Ectodermal cell (in vitro differentiated cells): Measurements from ENCODE around the gene KLHL36.

ENCODE experiments used
- H3K27ac ChIP-seq: 2 replicates; pipeline ENCODE4 v1.7.0; 2013; ENCODE audit warnings: mild to moderate bottlenecking, low read depth, low read length; ENCODE audit not compliant: insufficient read depth, poor library complexity, severe bottlenecking
- H3K27me3 ChIP-seq: 2 replicates; pipeline ENCODE4 v1.7.0; 2013; ENCODE audit warnings: mild to moderate bottlenecking, low read length; ENCODE audit not compliant: insufficient read depth, control insufficient read depth, poor library complexity, severe bottlenecking
- H3K36me3 ChIP-seq: one replicate; pipeline ENCODE4 v1.7.0; 2013; ENCODE audit warnings: low read length; ENCODE audit not compliant: control insufficient read depth, insufficient read depth
- H3K4me1 ChIP-seq: one replicate; pipeline ENCODE4 v1.7.0; 2013; ENCODE audit warnings: low read length; ENCODE audit not compliant: control insufficient read depth, insufficient read depth
- H3K4me3 ChIP-seq: 2 replicates; pipeline ENCODE4 v1.7.0; 2013; ENCODE audit warnings: low read depth, low read length, control low read depth; ENCODE audit not compliant: insufficient read depth
- H3K9me3 ChIP-seq: 2 replicates; pipeline ENCODE4 v1.7.0; 2013; ENCODE audit warnings: mild to moderate bottlenecking, low read length, moderate library complexity; ENCODE audit not compliant: control insufficient read depth
- WGBS, 2 experiments: methylation state at CpG; one replicate each; pipeline ENCODE4 v1.1.7; 2013; ENCODE audit warnings: missing lambda C conversion rate in 2 of 2; 5-methylcytosine and 5-hydroxymethylcytosine counted together

Gene KLHL36

DNA sequence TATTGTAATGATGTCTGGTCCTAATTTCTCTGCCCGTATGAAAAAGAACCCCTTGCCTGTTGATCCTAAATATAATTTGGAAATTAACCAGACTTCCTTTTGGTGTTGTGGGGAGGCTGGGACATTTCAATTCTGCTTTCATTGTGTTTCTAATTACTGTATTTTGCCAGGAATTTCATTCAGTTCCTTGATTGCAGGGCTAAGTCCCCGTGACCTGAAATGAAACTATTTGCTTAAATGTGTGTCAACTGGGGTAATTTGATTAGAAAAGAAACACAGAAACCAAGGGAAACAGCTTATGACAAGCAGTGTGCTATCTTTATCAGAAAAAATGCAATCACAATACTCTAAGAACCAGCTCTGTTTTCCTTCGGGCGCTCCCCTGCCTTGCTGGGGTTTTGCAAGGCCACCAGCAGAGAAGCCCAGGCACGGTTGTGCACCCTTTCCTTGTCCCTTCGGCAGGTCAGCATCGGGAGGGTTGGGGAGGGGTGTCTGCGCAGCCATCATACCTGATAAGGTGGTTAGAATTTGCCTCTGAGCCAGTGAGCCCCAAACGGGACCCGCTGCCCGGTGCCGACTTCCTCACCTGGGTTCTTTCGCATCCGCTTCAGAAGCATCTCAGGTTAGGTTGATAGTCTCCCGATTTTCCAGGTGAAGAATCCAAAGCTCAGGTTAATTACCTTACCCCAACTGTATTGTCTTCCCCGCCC is 19.4 kb downstream of the KLHL36 start:
- Histone ChIP-seq H3K4me1 (peaks cover 2% of the 10 kb centered on the region), H3K9me3 (no peaks in the 10 kb centered on the region), H3K36me3 (no peaks in the 10 kb centered on the region), H3K27ac (no peak overlapping the region), H3K4me3 (no peak overlapping the region), H3K27me3 (no peaks in the 10 kb centered on the region)
- WGBS, 2 experiments: 75% methylated on average over 16 of the region's 16 CpGs

DNA sequence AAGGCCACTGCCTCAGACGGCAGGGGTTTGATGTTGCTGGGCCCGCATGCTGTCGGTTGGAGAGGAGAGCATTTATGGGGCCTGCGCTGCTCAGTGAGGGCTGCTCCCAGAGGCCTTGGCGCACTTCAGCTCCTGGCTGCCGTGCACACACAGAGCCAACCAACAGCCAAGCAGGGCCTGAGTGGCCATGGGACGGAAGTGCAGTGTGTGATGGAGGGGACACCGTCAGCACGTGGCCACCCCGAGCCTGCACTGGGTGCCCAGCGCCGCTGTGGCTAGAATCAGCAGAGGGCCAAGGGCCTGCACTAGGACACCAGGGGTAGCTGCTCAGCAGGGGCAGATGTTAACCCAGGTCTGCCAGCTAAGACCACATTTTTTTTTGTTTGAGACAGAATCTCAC is 21.8 kb downstream of the KLHL36 start:
- H3K4me3 ChIP-seq: no peak overlapping the region
- no peaks in the 10 kb centered on the region for H3K27me3 ChIP-seq
- WGBS, 2 experiments: 86 to 91% methylated on average over 12 of the region's 12 CpGs
- H3K9me3 ChIP-seq: no peaks in the 10 kb centered on the region
- no peaks in the 10 kb centered on the region for H3K36me3 ChIP-seq
- no peak overlapping the region for H3K27ac ChIP-seq
- H3K4me1 ChIP-seq: peaks cover 2% of the 10 kb centered on the region

DNA sequence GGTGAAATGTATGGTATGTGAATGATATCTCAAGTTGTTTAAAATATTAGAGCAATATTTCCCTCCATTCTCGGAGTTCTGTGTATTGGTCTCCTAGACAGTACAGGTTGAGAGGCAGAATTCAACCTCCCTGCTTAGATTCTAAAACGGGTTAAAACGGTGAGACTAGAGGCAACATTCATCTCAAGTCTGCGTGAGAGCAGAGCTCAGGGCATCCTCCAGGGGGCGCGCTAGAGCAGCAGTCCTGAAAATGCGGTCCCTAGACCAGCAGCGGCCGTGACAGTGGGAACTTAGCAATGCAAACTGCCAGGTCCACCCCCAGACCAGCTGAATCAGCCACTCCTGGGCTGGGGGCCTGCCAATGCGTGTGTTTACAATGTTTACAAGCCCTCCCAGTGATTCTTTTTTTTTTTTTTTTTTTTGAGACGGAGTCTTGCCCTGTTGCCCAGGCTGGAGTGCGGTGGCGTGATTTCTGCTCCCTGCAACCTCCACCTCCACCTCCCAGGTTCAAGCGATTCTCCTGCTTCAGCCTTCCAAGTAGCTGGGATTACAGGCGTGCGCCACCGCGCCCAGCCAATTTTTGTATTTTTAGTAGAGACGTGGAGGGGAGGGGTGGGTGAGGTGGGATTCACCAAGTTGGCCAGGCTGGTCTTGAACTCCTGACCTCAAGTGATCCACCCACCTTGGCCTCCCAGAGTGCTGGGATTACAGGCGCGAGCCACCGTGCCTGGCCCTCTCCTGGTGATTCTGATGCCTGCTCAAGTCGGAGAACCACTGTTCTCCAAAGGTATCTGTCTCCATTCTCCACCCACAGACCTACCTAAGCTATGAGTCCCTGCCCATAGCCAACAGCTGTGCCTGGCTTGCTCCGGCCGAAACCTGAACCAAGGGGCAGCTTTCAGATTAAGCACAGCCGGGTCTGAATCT is 24.2 kb downstream of the KLHL36 start:
- 59% methylated on average over 26 of the region's 26 CpGs for WGBS, 2 experiments
- H3K4me3 ChIP-seq: no peak overlapping the region
- H3K9me3 ChIP-seq: no peaks in the 10 kb centered on the region
- H3K4me1 ChIP-seq: peaks cover 5% of the 10 kb centered on the region
- no peak overlapping the region for H3K27ac ChIP-seq
- H3K27me3 ChIP-seq: no peaks in the 10 kb centered on the region
- no peaks in the 10 kb centered on the region for H3K36me3 ChIP-seq

DNA sequence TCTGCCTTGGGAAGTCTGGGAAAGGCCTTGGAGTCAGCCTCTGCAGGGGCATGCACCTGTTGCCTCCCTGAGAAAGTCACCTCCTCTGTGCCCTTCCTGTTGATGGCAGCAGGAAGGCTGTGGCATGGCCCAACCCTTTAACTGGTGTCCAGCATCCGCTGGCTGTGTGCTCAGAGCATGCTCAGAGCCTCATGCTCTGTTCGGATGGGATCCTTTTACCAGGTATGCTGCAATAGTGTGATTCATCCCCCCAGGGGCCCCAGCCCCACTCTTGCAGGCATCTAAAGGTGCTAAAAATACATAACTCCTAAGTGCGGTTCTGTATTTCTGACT is 24.9 kb downstream of the KLHL36 start:
- WGBS, 2 experiments: 93 to 95% methylated on average over 3 of the region's 3 CpGs

DNA sequence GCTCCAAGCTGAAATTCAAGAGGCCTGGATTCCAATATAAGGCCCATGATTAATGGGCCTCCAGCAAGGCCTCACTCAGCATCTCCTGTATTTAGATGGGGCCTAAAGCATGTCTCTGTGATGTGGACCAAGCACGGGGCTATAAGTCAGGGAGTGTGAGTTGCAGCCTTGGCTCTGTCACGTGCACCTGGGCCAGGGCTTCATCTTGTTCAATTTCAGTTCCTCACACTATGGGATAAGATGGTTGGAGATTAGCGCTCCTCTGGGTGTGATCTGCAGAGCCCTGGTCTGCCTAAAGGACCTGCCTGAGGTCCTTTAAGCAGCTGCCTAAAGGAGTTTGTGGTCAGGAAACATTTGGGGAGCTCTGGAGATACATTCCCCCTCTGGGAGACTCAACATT is 25.2 kb downstream of the KLHL36 start:
- Histone ChIP-seq H3K4me1 (peaks cover 4% of the 10 kb centered on the region), H3K9me3 (no peaks in the 10 kb centered on the region)
- WGBS, 2 experiments: 92 to 93% methylated on average over 3 of the region's 3 CpGs

More for the DNA sequence above, 24.9 kb downstream of the KLHL36 start:
- H3K4me3 ChIP-seq: no peak overlapping the region
- no peaks in the 10 kb centered on the region for H3K27me3 ChIP-seq
- H3K36me3 ChIP-seq: no peaks in the 10 kb centered on the region
- H3K4me1 ChIP-seq: peaks cover 4% of the 10 kb centered on the region
- H3K9me3 ChIP-seq: no peaks in the 10 kb centered on the region
- H3K27ac ChIP-seq: no peak overlapping the region

DNA sequence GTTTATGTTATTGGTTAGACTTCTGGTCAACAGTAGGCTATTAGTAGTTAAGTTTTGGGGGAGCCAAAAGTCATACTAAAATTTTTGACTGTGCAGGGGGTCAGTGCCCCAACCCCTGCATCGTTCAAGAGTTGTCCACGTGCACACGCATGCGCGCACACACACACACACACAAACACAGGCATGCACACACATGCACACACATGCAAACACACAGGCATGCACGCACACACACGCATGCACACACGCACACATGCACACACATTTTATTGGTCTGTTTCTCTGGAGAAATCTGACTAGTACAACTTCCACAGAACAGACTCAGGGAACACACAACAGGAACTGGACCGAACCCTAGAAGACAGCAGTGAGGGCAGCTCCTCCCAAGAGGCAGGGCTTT is 27.1 kb downstream of the KLHL36 start:
- H3K4me3 ChIP-seq: no peak overlapping the region
- no peaks in the 10 kb centered on the region for H3K36me3 ChIP-seq
- no peak overlapping the region for H3K27ac ChIP-seq
- WGBS, 2 experiments: 86 to 91% methylated on average over 9 of the region's 9 CpGs
- no peaks in the 10 kb centered on the region for H3K9me3 ChIP-seq
- H3K27me3 ChIP-seq: no peaks in the 10 kb centered on the region
- H3K4me1 ChIP-seq: peaks cover 4% of the 10 kb centered on the region

More for the DNA sequence above, 25.2 kb downstream of the KLHL36 start:
- Histone ChIP-seq H3K36me3 (no peaks in the 10 kb centered on the region), H3K27ac (no peak overlapping the region), H3K4me3 (no peak overlapping the region), H3K27me3 (no peaks in the 10 kb centered on the region)

DNA sequence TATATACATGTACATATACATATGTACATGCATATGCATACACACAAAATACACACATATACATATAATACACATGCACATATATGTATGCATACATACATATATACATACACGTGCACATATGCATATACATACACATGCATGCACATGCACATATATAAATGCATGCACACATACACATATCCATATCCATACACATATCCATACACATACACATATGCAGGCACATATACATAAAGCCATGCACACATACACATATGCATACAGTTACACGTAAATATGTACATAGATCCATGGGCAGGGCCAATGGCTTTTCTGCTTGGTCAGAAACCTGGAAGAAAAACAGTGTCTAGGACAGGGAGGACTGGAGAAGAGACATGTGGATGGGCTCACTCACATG is 27.6 kb downstream of the KLHL36 start:
- WGBS, 2 experiments: 86 to 96% methylated on average over 2 of the region's 2 CpGs
- H3K9me3 ChIP-seq: no peaks in the 10 kb centered on the region
- H3K27ac ChIP-seq: no peak overlapping the region
- no peak overlapping the region for H3K4me3 ChIP-seq
- H3K27me3 ChIP-seq: no peaks in the 10 kb centered on the region
- H3K4me1 ChIP-seq: peaks cover 4% of the 10 kb centered on the region
- no peaks in the 10 kb centered on the region for H3K36me3 ChIP-seq

DNA sequence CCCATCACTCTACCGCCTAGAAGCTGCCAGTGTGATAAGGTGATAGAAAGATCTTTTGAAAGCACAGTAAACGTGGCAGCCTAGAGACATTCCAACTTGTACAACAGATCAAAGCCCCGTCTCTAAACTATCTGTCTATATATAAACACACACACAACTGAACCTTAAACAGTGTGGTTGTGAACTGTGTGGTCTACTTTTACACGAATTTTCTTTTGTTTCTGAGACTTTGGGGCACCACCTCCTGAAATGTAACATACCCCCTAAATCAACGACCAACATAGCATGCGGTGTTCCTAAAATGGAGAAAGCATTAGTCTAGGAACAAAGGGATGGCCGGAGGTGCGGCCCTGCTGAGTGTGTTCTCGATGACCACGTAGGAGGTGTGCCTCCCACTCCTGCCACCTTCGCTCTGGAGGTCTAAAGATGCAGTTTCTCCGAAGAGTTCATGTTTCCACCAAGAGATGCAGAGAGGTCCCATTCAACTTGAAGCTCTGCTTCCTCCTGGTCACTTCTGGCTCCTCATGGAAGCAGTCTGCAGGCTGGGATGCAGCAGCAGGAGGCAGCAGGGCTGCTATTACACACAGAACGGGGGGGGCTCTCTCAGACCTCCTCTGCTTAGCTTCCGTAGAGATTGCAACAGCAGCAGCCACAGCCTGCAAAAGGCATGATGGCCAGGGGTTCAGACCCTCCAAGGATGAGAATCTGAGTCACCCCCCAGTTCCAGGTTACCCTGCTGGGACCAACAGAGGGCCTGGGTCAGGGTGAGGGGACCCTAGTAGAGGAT is 28.9 kb downstream of the KLHL36 start:
- Histone ChIP-seq H3K27ac (no peak overlapping the region), H3K4me1 (peaks cover 4% of the 10 kb centered on the region), H3K36me3 (no peaks in the 10 kb centered on the region), H3K27me3 (no peaks in the 10 kb centered on the region), H3K4me3 (no peak overlapping the region), H3K9me3 (no peaks in the 10 kb centered on the region)
- WGBS, 2 experiments: 83% methylated on average over 13 to 14 of the region's 14 CpGs

DNA sequence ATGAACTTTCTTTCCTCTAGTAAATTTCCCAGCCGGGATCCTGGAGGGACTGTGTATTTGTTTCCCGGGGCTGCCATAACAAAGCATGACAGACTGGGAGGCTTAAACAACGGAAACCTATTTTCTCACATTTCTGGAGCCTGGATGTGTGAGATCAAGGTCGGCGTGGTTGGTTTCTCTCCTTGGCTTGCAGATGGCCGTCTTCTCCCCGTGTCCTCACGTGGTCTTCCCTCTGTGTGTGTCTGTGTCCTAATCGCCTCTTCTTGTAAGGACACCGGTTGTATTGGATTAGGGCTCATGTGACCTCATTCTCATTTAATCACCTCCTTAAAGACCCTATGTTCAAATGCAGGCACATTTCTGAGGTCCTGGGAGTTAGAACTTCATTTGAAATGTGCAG is 29.5 kb downstream of the KLHL36 start:
- no peaks in the 10 kb centered on the region for H3K36me3 ChIP-seq
- 53 to 65% methylated on average over 10 of the region's 10 CpGs for WGBS, 2 experiments
- H3K27me3 ChIP-seq: no peaks in the 10 kb centered on the region
- H3K4me3 ChIP-seq: no peak overlapping the region
- no peaks in the 10 kb centered on the region for H3K9me3 ChIP-seq
- no peak overlapping the region for H3K27ac ChIP-seq
- peaks cover 4% of the 10 kb centered on the region for H3K4me1 ChIP-seq

DNA sequence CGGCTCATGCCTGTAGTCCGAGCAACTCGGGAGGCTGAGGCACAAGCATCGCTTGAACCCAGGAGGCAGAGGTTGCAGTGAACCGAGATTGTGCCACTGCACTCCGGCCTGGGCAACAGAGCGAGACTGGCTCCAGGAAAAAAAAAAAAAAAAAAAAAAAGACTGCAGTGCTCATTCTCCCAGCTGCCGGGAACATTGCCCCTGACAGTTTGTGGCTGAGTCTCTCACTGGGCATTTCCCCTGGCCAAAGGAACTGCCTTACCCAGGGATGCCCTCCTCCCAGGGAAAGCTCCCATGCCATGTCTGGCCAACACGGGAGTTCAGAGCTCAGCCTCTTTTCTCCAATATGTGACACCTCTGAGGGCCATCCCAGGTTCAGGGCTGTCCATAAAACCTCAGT is 30.2 kb downstream of the KLHL36 start:
- Histone ChIP-seq H3K27me3 (no peaks in the 10 kb centered on the region), H3K27ac (no peak overlapping the region), H3K36me3 (no peaks in the 10 kb centered on the region), H3K4me3 (no peak overlapping the region), H3K4me1 (peaks cover 4% of the 10 kb centered on the region), H3K9me3 (no peaks in the 10 kb centered on the region)
- WGBS, 2 experiments: 92% methylated on average over 9 of the region's 9 CpGs
